Thyroid gland (tissue), 4 donors: ENCODE results near the gene LCN2. TPM values are rescaled to one million over a fixed set of nuclear protein-coding genes. Genes with fewer than 3 reads are reported as not detected.

Experiments
- DNase-seq, 2 donors: peaks; one replicate each; pipeline ENCODE4 v3.0.0-alpha.2; 2019
- H3K27ac ChIP-seq, 3 donors: fragments of 200-600 bp; sonication (generic); 1 replicate in 2 of 3; 2 replicates in 1 of 3; pipeline ENCODE4 v1.5.1; 2016 to 2019; ENCODE audit warnings: mild to moderate bottlenecking in 1 of 3, moderate library complexity in 1 of 3
- H3K27me3 ChIP-seq: fragments of 200-600 bp; sonication (generic); one replicate; pipeline ENCODE4 v1.5.1; 2019
- H3K36me3 ChIP-seq, 2 donors: fragments of 200-600 bp; sonication (generic); one replicate each; pipeline ENCODE4 v1.5.1; 2016 to 2019
- H3K4me1 ChIP-seq, 2 donors: fragments of 200-600 bp; sonication (generic); one replicate each; pipeline ENCODE4 v1.5.1; 2017 to 2019
- H3K4me3 ChIP-seq, 3 donors: fragments of 200-600 bp; sonication (generic); replicated peaks in 1 of 3; 1 replicate in 2 of 3; 2 replicates in 1 of 3; pipeline ENCODE4 v1.5.1; 2016; ENCODE audit warnings: mild to moderate bottlenecking in 1 of 3
- H3K9me3 ChIP-seq: fragments of 200-600 bp; sonication (generic); one replicate; pipeline ENCODE4 v1.5.1; 2017
- POLR2A ChIP-seq, 2 donors: fragments of 450-650 bp; IDR thresholded peaks; one replicate each; pipeline ENCODE4 v1.6.1; 2017; ENCODE audit warnings: antibody characterized with exemption in 2 of 2, mild to moderate bottlenecking in 2 of 2, moderate library complexity in 1 of 2
- WGBS, 2 donors: methylation state at CpG; one replicate each; pipeline ENCODE4 v1.1.5; 2017; 5-methylcytosine and 5-hydroxymethylcytosine counted together
- intact Hi-C: fragments of 100-400 bp; cut with DNase I; formaldehyde crosslinking; loops from one replicate; pipeline ENCODE4 v1.15.1; 2023
- total RNA-seq, 4 donors: library from RNA; depleted of rRNA; stranded (reverse); fragments of >200 nt; gene quantifications; one replicate each; pipeline ENCODE4 v1.2.3, GENCODE V29; 2016
- TF ChIP-seq, protein P1 (sequence below), 6 experiments: fragments of 200-600 bp in 3 of 6; fragments of 450-650 bp in 3 of 6; sonication (generic) in 3 of 6; IDR thresholded peaks; one replicate each; pipeline ENCODE4 v1.5.1; 2016 to 2019; ENCODE audit warnings: antibody characterized with exemption in 6 of 6, mild to moderate bottlenecking in 2 of 6, inconsistent platforms in 1 of 6, moderate library complexity in 1 of 6

The LCN2 gene
- total RNA-seq, 4 donors from 2014 or later = 0.45 to 10.6 (median 2.5) TPM

DNA sequence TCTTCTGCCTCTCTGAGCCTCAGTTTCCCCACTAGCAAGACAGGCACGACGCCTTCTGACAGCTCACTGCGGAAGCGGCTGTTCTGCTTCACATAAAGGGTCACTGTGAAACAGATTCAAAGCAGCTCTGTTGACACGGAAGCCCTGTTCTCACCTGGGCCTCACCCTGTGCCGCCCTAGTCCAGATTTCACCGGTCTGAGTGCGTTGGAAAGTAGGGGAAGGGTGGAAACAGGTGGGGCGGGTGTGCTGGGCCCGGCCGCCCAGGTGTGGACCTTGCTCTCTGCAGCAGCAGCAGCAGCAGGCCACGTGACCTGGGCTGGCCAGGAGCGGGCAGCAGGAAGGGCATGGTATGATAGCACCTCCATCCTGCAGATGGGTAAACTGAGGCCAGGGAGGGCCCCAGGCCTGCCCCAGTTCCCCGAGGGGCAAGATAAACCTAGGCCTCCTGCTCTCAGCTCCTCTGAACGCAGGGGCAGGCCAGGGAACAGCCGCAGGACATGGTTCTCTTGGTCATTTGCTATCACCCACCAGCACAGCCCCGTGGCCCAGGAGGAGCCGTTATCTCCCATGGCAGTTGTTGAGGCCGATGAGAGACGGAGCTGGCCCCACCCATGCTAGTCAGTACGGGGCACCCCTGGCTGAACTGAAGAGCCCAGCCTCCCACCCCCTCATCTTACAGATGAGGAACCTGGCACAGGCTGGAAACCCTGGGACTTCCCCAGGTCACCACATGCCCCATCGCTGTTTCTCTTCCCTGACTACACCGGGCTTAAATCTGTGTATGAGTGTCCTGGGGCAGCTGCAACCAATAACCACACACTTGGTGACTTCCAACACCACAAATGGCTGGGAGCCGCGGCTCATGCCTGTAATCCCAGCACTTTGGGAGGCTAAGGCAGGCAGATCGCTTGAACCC is 33.8 kb upstream of the LCN2 start:
- TF ChIP-seq, protein P1, sequence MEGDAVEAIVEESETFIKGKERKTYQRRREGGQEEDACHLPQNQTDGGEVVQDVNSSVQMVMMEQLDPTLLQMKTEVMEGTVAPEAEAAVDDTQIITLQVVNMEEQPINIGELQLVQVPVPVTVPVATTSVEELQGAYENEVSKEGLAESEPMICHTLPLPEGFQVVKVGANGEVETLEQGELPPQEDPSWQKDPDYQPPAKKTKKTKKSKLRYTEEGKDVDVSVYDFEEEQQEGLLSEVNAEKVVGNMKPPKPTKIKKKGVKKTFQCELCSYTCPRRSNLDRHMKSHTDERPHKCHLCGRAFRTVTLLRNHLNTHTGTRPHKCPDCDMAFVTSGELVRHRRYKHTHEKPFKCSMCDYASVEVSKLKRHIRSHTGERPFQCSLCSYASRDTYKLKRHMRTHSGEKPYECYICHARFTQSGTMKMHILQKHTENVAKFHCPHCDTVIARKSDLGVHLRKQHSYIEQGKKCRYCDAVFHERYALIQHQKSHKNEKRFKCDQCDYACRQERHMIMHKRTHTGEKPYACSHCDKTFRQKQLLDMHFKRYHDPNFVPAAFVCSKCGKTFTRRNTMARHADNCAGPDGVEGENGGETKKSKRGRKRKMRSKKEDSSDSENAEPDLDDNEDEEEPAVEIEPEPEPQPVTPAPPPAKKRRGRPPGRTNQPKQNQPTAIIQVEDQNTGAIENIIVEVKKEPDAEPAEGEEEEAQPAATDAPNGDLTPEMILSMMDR (IDR thresholded peaks at IDR 0.05) = no peak
- no peak for TF ChIP-seq POLR2A (IDR thresholded peaks at IDR 0.05)
- H3K4me1 ChIP-seq = peaks cover 0 to 5% of the 10 kb centered on the region in 2 donors
- intact Hi-C loops = loop anchor here (5.0 kb wide), 2 partner anchors 78 to 168 kb away; no protein-coding TSS in a partner anchor
- H3K4me3 ChIP-seq = no peak overlapping the region
- peak; percentile 32 to 50 for DNase-seq
- H3K27me3 ChIP-seq = no peaks in the 10 kb centered on the region
- H3K9me3 ChIP-seq = no peaks in the 10 kb centered on the region
- no peak overlapping the region for H3K27ac ChIP-seq
- H3K36me3 ChIP-seq = peaks cover 0 to 3% of the 10 kb centered on the region in 2 donors
- 92 to 94% methylated on average over 22 to 25 of the region's 26 CpGs for whole genome bisulfite sequencing, 2 donors

DNA sequence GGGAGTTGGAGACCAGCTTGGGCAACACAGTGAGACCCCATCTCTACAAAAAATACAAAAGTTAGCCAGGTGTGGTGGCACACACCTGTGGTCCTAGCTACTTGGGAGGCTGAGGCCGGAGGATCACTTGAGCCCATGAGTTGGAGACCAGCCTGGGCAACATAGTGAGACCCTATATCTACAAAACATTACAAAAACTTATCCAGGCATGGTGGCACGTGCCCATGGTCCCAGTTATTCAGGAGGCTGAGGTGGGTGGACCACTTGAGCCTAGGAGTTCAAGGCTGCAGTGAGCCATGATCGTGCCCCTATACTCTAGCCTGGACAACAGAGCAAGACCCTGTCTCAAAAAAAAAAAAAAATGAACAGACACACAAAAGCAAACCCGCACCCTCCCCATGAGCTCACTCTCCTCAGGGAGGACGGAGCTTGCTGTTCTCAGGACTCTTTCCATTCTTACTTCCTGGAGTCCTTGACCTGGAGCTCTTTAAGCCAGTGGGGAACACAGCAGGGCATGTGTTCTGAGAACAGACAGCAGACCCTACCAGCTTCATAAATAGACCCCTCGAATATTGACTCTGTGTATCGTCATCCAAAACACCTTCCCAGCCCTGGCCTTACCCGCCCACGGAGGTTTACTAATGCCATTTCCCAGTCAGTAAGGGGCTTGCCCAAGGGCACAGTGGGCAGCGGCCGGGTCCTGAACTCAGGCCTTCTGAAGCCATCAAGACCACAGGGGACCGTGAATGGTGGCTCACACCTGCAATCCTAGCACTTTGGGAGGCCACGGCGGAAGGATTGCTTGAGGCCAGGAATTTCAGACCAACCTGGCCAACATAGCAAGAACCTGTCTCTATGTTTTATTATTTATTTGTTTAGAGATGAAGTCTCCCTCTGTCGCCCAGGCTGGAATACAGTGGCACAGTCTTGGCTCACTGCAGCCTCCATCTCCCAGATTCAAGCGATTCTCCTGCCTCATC is 32.9 kb upstream of the LCN2 start:
- no peaks in the 10 kb centered on the region for H3K27me3 ChIP-seq
- intact Hi-C loops = loop anchor here (5.0 kb wide), 2 partner anchors 79 to 169 kb away; no protein-coding TSS in a partner anchor
- H3K4me1 ChIP-seq = peaks cover 0 to 5% of the 10 kb centered on the region in 2 donors
- 87 to 90% methylated on average over 16 of the region's 16 CpGs for WGBS, 2 donors
- no peak overlapping the region for H3K27ac ChIP-seq
- no peaks in the 10 kb centered on the region for H3K9me3 ChIP-seq
- peaks cover 0 to 12% of the 10 kb centered on the region in 2 donors for H3K36me3 ChIP-seq
- TF ChIP-seq, protein P1 (IDR thresholded peaks at IDR 0.05) = no peak
- TF ChIP-seq POLR2A (IDR thresholded peaks at IDR 0.05) = no peak
- DNase-seq = no peak
- no peak overlapping the region for H3K4me3 ChIP-seq

DNA sequence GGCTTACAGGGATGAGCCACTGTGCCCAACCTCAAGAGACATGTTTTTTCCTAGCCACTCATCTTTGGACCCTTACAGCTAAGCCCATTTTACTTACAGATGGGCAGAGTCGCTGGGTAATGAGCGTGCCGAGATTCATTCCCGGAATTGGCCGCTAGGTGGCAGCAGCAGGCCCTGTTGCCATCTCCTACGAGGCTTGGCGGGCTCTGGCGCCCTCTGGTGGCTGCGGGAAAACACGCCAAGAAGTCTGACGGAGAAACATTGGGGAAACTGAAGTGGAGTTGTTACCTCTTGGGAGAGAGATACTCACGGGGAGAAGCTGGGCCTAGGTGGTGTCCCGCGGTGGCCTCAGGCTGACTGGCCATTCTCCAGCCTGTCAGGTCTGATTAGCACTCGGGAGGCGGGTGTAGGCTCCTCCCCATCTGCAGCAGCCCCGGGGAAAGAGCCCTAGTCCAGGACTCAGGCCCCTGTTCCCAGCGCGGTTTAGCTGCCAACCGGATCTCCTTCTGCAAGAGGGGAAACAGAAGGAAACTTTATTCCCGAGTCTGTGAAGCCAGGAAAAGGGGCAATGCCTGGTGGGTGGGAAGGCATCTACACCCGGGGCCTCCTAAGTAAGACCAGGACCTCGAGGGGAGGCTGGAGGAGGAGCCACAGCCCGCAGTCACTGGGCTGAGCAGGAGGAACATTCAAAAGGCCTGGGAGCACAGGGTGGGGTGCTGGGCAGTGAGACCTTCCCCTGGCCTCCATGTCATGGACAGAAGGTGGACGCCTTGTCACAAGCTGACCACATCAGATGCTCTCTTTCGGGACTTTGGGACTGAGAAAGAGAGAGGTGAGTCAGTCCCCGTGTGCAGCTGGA is 31.4 kb upstream of the LCN2 start:
- H3K36me3 ChIP-seq = peaks cover 14 to 24% of the 10 kb centered on the region in 2 donors

DNA sequence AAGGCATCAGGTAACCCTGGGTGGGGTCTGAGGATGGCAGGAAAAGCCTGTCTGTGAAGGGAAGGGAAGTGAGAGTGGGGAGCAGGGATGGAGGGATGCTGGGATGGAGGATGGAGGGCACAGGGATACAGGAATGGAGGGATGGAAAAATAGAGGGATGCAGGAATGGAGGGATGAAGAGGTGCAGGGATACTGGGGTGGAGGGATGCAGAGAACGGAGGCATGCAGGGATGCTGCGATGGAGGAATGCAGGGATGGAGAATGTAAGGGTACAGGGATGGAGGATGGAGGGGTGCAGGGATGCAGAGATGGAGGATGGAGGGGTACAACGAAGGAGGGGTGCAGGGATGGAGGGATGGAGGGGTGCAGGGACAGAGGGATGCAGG is 30.8 kb upstream of the LCN2 start:
- Histone ChIP-seq H3K9me3 (no peaks in the 10 kb centered on the region), H3K4me3 (no peak overlapping the region), H3K27me3 (no peaks in the 10 kb centered on the region), H3K36me3 (peaks cover 20 to 26% of the 10 kb centered on the region in 2 donors), H3K4me1 (peaks cover 0 to 5% of the 10 kb centered on the region in 2 donors), H3K27ac (no peak overlapping the region)
- TF ChIP-seq, protein P1 (IDR thresholded peaks at IDR 0.05) = no peak
- no peak for TF ChIP-seq POLR2A (IDR thresholded peaks at IDR 0.05)
- 36 to 41% methylated on average over 3 of the region's 3 CpGs for WGBS, 2 donors
- intact Hi-C loops = loop anchor here (5.0 kb wide), 2 partner anchors 81 to 171 kb away; no protein-coding TSS in a partner anchor
- DNase-seq = no peak

More for the DNA sequence above, 31.4 kb upstream of the LCN2 start:
- TF ChIP-seq, protein P1 (IDR thresholded peaks at IDR 0.05) = peak; percentile 100
- no peak for TF ChIP-seq POLR2A (IDR thresholded peaks at IDR 0.05)
- Histone ChIP-seq H3K4me1 (peaks cover 0 to 5% of the 10 kb centered on the region in 2 donors), H3K27me3 (no peaks in the 10 kb centered on the region), H3K27ac (no peak overlapping the region), H3K4me3 (no peak overlapping the region), H3K9me3 (no peaks in the 10 kb centered on the region)
- peak; percentile 92 to 95 for DNase-seq
- intact Hi-C loops = loop anchor here (5.0 kb wide), 2 partner anchors 81 to 171 kb away; no protein-coding TSS in a partner anchor
- 9 to 14% methylated on average over 20 to 25 of the region's 27 CpGs for WGBS, 2 donors
